T-helper 2 cell (primary cell): ENCODE data around the gene ODAD4.

Source experiments
- DNase-seq, 5 experiments: peaks; one replicate each; pipeline versions ENCODE4 v3.0.0 to v3.0.0-alpha.2; 2012 to 2022

ODAD4 gene

GRCh38 chr17:41972571-41973407 is 42.4 kb downstream of the ODAD4 start:
- DNase-seq = no peak

- DNase-seq = no peak
Observed at GRCh38 chr17:41973408-41973811, 43.0 kb downstream of the ODAD4 start.

DNA sequence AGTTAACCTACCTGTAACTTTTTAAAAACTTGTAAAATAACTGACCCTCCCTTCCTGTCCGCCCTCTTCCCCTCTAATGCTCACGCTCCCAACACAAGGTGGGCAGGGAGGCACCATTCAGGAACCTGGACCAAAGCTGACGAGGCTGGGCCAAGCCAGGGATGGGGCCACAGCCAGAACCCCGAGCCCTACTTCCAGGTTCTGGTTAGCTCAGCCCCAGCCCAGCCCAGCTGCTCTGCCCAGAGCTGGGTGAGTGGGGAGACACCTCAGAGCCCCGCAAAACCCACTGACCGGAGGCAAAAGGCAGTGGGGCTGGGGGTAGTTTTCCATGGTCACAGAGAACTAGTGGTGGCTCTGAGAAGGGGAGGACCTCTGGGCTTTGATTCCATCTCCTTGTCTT is 43.6 kb downstream of the ODAD4 start:
- DNase-seq = no peak

GRCh38 chr17:41974658-41975057 is 44.2 kb downstream of the ODAD4 start:
- DNase-seq = no peak

DNA sequence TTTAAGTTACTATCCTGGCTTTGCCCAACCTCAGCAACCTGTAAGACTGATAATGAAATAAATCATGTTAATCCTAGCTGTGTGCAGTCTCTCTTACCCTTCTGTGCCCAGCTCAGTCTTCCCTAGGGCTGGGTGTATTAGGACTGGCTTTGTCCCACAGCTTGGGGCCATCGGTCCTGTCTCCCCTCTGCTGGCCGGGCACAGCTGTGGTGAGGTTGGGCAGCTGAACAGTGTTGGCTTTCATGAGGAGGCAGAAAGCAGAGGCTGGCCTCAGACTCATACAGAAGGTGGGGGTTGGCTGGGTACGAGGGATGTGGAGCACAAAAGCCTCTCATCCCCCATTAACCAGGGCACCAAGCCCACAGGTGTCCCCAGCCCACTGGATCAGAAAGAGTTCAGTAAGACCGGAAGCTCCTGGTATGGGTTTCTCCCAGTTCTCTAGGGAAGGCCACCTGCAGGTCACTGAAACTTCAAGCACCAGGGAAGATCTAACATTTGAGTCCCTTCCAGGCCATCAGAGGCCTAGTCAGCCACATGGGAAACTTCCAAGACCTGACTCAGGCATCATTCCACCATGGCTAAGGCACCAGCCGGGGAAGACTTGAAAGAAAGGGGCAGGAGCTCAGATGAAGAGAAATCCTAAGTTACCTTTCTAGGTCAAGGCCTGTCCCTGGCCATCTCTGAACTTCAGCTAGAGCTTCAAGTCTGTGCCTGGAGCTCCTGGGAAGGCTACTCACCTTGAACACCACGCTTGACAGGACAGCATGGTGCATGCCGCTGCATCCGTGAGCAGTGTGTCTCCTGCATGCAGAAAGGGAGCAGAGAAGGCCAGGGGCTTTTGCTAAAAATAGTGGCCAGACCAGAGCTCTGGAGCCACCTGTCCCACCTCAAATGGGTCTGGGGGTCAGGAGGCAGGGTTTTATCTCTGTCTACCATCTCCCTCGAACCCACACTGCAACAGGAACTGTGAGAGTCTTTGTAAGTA is 45.0 kb downstream of the ODAD4 start:
- DNase-seq = no peak

GRCh38 chr17:41976142-41976768 is 45.8 kb downstream of the ODAD4 start:
- DNase-seq = no peak

DNA sequence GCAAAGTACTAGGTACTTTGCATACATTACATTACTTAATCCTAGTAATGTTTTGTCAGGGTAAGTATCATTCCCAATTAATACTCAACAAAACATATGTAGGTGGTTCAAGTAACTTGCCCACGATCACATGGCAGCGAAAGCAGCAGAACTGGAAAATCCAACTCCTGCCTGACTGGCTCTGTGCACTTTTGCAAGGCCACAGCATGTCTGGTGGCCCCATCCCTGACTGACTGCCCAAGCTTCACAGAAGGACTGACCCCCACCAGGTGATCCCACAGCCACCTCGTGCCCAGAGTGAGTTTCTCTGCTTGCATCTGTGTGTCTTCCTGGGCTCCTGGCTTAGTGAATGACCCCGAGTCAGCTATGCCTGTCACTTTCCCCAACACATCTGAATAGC is 47.6 kb downstream of the ODAD4 start:
- DNase-seq = no peak

DNA sequence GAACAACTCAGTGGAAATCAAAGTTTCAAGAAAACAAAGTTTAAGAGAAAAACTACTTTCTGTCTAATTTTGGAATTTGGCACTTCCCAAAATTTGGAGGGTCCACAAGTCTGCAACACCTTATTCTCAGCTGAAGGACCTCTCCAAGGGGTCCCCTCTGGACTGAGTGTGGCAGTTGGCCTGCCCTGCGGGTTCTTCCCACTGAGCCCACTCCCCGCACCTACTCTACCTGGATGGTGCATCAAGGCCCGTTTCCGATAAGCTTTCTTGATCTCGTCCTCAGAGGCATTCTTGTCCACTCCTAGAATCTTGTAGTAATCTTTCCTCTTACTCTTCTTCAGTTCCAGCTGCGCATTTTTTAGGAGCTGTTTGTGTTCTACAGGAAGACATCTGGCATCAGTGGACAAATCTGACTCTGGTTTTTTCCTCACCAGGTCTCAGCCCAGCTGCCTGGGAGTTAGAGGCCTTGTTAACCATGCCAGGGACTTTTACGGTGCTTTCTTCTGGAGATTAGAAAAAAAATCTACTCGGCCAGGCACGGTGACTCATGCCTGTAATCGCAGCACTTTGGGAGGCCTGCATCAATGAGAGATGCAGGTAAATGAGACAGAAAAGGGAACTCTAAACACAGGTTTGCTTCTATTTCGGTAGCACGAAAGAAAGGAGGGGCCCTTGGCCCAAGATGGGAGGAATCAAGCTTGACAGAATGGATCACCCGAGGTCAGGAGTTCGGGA is 51.8 kb downstream of the ODAD4 start:
- no peak for DNase-seq

DNA sequence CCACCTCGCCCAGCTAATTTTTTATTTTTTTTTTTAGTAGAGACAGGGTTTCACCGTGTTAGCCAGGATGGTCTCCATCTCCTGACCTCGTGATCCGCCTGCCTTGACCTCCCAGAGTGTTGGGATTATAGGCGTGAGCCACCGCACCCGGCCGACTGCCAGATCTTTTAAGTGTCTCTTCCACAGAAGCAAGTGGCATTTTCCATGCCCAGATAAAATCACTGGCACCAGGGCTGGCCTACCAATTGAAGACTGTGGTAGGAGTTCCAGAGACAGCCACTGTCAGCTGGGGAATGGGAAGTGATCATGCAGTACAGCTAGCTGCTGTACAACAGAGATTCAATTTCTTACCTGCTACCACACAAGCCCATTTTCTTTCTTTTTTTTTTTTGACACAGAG is 54.0 kb downstream of the ODAD4 start:
- DNase-seq = no peak

GRCh38 chr17:41985919-41986318 is 55.5 kb downstream of the ODAD4 start:
- no peak for DNase-seq

- DNase-seq = no peak
Observed at GRCh38 chr17:41986634-41987033, 56.2 kb downstream of the ODAD4 start.

GRCh38 chr17:41987642-41988041 is 57.2 kb downstream of the ODAD4 start:
- no peak for DNase-seq

GRCh38 chr17:41988418-41988817 is 58.0 kb downstream of the ODAD4 start:
- DNase-seq = no peak

DNA sequence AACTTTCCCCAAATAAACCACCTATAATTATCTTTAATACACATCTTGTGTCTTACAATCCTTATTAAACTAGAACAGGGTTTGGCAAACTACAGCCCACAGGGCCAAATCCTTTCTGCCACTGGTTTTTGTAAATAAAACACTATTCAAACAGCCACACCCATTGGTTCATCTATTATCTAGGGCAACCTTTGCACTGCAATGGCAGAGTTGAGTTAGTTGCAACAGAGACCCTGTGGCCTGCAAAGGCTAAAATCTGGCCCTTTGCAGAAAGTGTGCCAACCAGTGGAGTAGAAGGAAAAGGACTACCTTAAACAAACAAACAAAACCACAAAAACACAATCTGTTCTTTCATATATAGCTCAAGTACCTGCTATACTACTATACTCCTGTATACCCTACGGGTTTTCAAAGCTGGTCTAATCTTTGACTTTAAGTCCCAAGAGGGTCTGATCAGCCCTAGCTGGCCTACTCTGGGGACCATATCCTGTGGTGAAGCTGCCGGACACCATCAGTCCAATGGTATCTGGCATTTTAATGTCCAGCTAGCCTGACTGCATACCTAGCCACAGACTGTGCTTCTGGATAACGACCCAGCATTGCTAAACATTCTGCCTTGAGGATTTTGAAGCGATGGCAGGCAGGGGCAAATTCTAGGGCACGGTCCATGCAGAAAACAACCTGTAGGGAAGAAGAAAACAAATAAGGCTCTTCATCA is 59.4 kb downstream of the ODAD4 start:
- DNase-seq = no peak

- no peak for DNase-seq
Observed at GRCh38 chr17:41992576-41992975, 62.2 kb downstream of the ODAD4 start.

DNA sequence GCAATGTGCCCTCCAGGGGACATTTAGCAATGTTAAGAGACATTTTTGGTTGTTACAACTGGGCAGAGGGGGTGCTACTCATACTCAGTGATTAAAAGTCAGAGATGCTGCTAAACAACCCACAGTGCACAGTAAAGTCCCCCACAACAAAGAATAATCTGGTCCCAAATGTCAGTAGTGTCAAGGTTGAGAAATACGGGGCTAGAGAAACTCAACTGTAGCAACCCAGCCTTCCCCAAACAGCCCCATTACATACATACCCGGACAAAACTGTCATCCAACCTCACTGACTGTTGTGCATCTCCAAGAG is 66.4 kb downstream of the ODAD4 start:
- no peak for DNase-seq

- DNase-seq = no peak
Observed at GRCh38 chr17:41998497-41998896, 68.1 kb downstream of the ODAD4 start.

DNA sequence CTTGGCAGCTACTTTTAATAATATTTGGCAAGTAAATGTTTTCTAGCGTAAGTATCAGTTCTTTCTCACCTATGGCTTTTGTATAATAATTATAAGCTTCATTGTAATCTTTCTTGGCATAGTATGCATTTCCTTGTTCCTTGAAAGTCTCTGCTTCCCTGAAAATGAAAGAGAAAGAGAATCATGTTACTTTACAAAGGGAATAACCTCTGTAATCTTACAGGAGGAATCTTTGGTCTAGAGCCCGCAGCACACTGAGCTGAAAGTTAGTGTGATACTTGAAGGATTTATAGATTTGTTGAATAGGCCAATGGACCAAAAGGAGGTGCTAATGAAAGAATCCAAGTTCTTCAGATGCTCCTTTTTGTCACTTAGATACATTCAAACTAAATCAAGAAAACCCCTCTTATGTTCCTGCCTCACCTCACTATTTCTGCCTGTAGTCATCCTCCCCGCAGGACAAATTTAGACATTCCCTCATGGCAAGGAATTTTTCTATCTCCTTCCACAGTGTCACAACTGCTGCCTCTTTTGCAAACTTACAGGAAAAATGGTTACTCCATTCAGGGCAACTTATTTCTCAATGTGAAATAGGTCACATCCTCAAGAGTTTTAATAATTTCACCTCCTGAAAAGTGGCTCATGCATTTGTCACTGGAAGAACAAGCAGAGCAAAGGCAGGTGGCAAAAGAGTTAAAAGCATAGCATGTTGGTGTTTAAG is 70.2 kb downstream of the ODAD4 start:
- no peak for DNase-seq

DNA sequence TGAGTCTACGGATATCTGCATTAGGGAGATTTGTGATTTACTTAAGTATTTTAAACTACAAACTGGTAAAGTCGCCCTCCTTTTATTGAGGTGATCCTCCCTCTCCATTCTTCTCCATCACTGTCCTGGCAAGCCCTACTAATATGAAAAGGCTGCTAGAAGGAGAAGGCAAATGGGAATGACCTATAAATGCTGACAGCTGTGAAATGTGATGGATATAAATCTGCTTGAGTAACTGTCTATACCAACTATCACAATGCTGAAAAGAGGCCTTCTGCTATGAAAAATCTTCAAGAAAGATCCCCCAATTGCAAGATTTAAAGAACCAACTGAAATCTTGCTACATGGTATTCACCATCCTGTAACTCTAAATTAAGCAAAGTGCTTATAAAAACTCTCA is 71.3 kb downstream of the ODAD4 start:
- no peak for DNase-seq

DNA sequence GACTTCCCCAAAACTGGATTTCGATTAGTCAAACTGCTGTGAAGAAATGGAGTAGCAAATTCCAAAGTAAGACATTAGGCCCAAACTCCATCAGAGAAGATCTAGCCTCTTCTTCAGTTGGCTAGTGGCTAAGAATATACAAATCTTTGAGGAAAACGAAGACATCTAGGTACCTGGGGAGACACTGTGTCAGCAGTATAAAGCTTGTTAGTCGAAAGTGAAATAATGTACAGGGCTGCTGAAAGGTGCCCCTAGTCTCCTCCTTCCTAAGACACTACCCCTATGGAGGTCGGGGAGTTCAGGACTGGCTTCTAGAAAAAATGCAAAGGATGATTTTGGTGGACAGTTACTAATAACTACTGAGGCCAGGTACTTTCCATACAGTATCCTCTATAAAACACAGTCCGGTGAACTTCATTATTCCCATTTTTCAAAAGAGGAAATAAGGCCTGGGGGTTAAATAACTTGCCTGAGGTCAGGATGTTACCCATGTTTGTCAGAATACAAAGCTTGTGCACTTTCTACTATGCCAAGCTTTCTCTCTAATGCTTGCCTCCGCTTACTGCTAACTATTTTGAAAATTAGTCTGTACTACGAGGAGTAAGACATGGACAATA is 71.9 kb downstream of the ODAD4 start:
- DNase-seq = no peak

GRCh38 chr17:42002792-42003301 is 72.4 kb downstream of the ODAD4 start:
- DNase-seq = no peak
